Neural progenitor cell (in vitro differentiated cells): ENCODE measurements around the gene GRIK3.

Experiments used
- EZH2 ChIP-seq: fragments of 200-600 bp; sonication (generic); IDR thresholded peaks from 2 replicates; pipeline ENCODE4 v1.6.1; 2017; ENCODE audit warnings: antibody characterized with exemption, mild to moderate bottlenecking, moderate library complexity
- EZH2phosphoT487 ChIP-seq: fragments of 200-600 bp; sonication (generic); IDR thresholded peaks from 2 replicates; pipeline ENCODE4 v1.6.1; 2017; ENCODE audit warnings: antibody characterized with exemption
- TF ChIP-seq, protein P1 (sequence below): fragments of 200-600 bp; sonication (generic); IDR thresholded peaks from 2 replicates; pipeline ENCODE4 v1.5.1; 2017; ENCODE audit warnings: antibody characterized with exemption, mild to moderate bottlenecking

- TF ChIP-seq EZH2 (no peak), EZH2phosphoT487 (no peak)
- TF ChIP-seq, protein P1, sequence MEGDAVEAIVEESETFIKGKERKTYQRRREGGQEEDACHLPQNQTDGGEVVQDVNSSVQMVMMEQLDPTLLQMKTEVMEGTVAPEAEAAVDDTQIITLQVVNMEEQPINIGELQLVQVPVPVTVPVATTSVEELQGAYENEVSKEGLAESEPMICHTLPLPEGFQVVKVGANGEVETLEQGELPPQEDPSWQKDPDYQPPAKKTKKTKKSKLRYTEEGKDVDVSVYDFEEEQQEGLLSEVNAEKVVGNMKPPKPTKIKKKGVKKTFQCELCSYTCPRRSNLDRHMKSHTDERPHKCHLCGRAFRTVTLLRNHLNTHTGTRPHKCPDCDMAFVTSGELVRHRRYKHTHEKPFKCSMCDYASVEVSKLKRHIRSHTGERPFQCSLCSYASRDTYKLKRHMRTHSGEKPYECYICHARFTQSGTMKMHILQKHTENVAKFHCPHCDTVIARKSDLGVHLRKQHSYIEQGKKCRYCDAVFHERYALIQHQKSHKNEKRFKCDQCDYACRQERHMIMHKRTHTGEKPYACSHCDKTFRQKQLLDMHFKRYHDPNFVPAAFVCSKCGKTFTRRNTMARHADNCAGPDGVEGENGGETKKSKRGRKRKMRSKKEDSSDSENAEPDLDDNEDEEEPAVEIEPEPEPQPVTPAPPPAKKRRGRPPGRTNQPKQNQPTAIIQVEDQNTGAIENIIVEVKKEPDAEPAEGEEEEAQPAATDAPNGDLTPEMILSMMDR, result no peak
These were observed 260.3 kb downstream of the GRIK3 start for GRCh38 chr1:36773827-36774541.
